Neural cell (in vitro differentiated cells): Measurements from ENCODE around the gene NCLN. TPM values are rescaled to one million over a fixed set of nuclear protein-coding genes. Genes with fewer than 3 reads are reported as not detected.

Experiments
- H2AFZ ChIP-seq: fragments of 200-600, 300-800 bp; sonication (generic), shearing (Covaris generic); 2 replicates; pipeline ENCODE4 v1.6.0; 2014; ENCODE audit warnings: low read depth, mild to moderate bottlenecking, antibody characterized with exemption, low read length, moderate library complexity
- H3F3A ChIP-seq: fragments of 200-600 bp; shearing (Covaris generic); 2 replicates; pipeline ENCODE4 v1.6.1; 2016; ENCODE audit warnings: mild to moderate bottlenecking, moderate library complexity, mixed read lengths, antibody characterized with exemption, low read length; ENCODE audit not compliant: insufficient read depth, poor library complexity, severe bottlenecking
- H3K27ac ChIP-seq: fragments of 200-600, 300-800 bp; sonication (generic), shearing (Covaris generic); 2 replicates; pipeline ENCODE4 v1.5.1; 2014; ENCODE audit warnings: mild to moderate bottlenecking, low read length, moderate library complexity
- H3K27me3 ChIP-seq: fragments of 300-800, 200-600 bp; sonication (generic), shearing (Covaris generic); 2 replicates; pipeline ENCODE4 v1.6.0; 2014; ENCODE audit warnings: mild to moderate bottlenecking, low read depth, low read length, moderate library complexity; ENCODE audit not compliant: insufficient read depth
- H3K36me3 ChIP-seq: fragments of 300-800, 200-600 bp; sonication (generic), shearing (Covaris generic); 2 replicates; pipeline ENCODE4 v1.5.1; 2014; ENCODE audit warnings: mild to moderate bottlenecking, antibody characterized with exemption, low read length, moderate library complexity; ENCODE audit not compliant: insufficient read depth
- H3K4me2 ChIP-seq: fragments of 300-800, 200-600 bp; sonication (generic), shearing (Covaris generic); 2 replicates; pipeline ENCODE4 v1.6.0; 2014; ENCODE audit warnings: mild to moderate bottlenecking, low read length
- H3K4me3 ChIP-seq: fragments of 300-800, 200-600 bp; sonication (generic), shearing (Covaris generic); 2 replicates; pipeline ENCODE4 v1.5.1; 2014; ENCODE audit warnings: mild to moderate bottlenecking, low read length, moderate library complexity
- H3K79me2 ChIP-seq: fragments of 200-600 bp; shearing (Covaris generic); replicated peaks from 2 replicates; pipeline ENCODE4 v1.6.0; 2014; ENCODE audit warnings: mild to moderate bottlenecking, low read length, moderate library complexity; ENCODE audit not compliant: insufficient read depth
- H3K9ac ChIP-seq: fragments of 300-800, 200-600 bp; sonication (generic), shearing (Covaris generic); 2 replicates; pipeline ENCODE4 v1.6.1; 2016; ENCODE audit warnings: mild to moderate bottlenecking, low read length, mixed read lengths
- H3K9me2 ChIP-seq: fragments of 200-600 bp; shearing (Covaris generic); 2 replicates; pipeline ENCODE4 v1.6.1; 2016; ENCODE audit warnings: mild to moderate bottlenecking, low read length, mixed read lengths; ENCODE audit not compliant: insufficient read depth
- H3K9me3 ChIP-seq: fragments of 200-600, 300-800 bp; sonication (generic), shearing (Covaris generic); 2 replicates; pipeline ENCODE4 v1.6.1; 2016; ENCODE audit warnings: mild to moderate bottlenecking, mixed run types, low read length, moderate library complexity, mixed read lengths
- H4K20me1 ChIP-seq: fragments of 200-600 bp; shearing (Covaris generic); 2 replicates; pipeline ENCODE4 v1.6.1; 2016; ENCODE audit warnings: mild to moderate bottlenecking, mixed run types; ENCODE audit not compliant: insufficient read depth
- CTCF ChIP-seq: fragments of 450-650 bp; IDR thresholded peaks from 2 replicates; pipeline ENCODE4 v1.5.1; 2014; ENCODE audit warnings: antibody characterized with exemption, mild to moderate bottlenecking, moderate library complexity; ENCODE audit not compliant: poor library complexity, severe bottlenecking
- EP300 ChIP-seq: fragments of 450-650 bp; conservative IDR thresholded peaks from 2 replicates; pipeline ENCODE4 v1.6.1; 2014; ENCODE audit warnings: antibody characterized with exemption, mild to moderate bottlenecking, moderate library complexity; ENCODE audit not compliant: poor library complexity, severe bottlenecking
- EZH2 ChIP-seq: fragments of 200-600, 300-800 bp; shearing (Covaris generic), sonication (generic); IDR thresholded peaks from 2 replicates; pipeline ENCODE4 v1.6.1; 2014; ENCODE audit warnings: antibody characterized with exemption, low read length, borderline replicate concordance, mild to moderate bottlenecking; ENCODE audit not compliant: insufficient read depth, poor library complexity, severe bottlenecking
- MXI1 ChIP-seq: fragments of 450-650 bp; conservative IDR thresholded peaks from 2 replicates; pipeline ENCODE4 v1.6.1; 2014; ENCODE audit warnings: antibody characterized with exemption, mild to moderate bottlenecking; ENCODE audit not compliant: poor library complexity, severe bottlenecking
- POLR2AphosphoS5 ChIP-seq: IDR thresholded peaks from 2 replicates; pipeline ENCODE4 v1.6.1; 2012
- RAD21 ChIP-seq: fragments of 450-650 bp; conservative IDR thresholded peaks from 2 replicates; pipeline ENCODE4 v1.6.1; 2014; ENCODE audit warnings: antibody characterized with exemption, mild to moderate bottlenecking, moderate library complexity
- REST ChIP-seq: IDR thresholded peaks from 2 replicates; pipeline ENCODE4 v1.6.1; 2012; ENCODE audit warnings: borderline replicate concordance
- SMC3 ChIP-seq: fragments of 450-650 bp; conservative IDR thresholded peaks from 2 replicates; pipeline ENCODE4 v1.6.1; 2014; ENCODE audit warnings: antibody characterized with exemption, mild to moderate bottlenecking, moderate library complexity; ENCODE audit not compliant: poor library complexity
- TAF1 ChIP-seq: IDR thresholded peaks from 2 replicates; pipeline ENCODE4 v1.6.1; 2012; ENCODE audit warnings: low read depth
- polyA plus RNA-seq: library from polyadenylated mRNA; depleted of rRNA; stranded (reverse); fragments of >200 nt; gene quantifications from 2 replicates; pipeline ENCODE4 v1.2.3, GENCODE V29; 2014

The NCLN gene
- polyA plus RNA-seq, 1 donor from 2014 or later: 23.5 TPM

GRCh38 chr19:3251229-3251628 lies 65.5 kb downstream of the NCLN start:
- Histone ChIP-seq H3K36me3 (peaks cover 16% of the 10 kb centered on the region), H3K4me2 (no peak overlapping the region), H3K27me3 (no peaks in the 10 kb centered on the region), H3K4me3 (no peak overlapping the region), H3K9me2 (no peaks in the 10 kb centered on the region), H3K79me2 (peaks cover 9% of the 10 kb centered on the region), H3K9me3 (no peaks in the 10 kb centered on the region), H3K27ac (no peak overlapping the region), H3K9ac (no peak overlapping the region), H4K20me1 (no peaks in the 10 kb centered on the region), H2AFZ (no peak overlapping the region), H3F3A (no peaks in the 10 kb centered on the region)
- TF ChIP-seq MXI1 (no peak), SMC3 (no peak), TAF1 (no peak), EZH2 (no peak), RAD21 (no peak), CTCF (no peak), REST (no peak), EP300 (no peak), POLR2AphosphoS5 (no peak)

DNA sequence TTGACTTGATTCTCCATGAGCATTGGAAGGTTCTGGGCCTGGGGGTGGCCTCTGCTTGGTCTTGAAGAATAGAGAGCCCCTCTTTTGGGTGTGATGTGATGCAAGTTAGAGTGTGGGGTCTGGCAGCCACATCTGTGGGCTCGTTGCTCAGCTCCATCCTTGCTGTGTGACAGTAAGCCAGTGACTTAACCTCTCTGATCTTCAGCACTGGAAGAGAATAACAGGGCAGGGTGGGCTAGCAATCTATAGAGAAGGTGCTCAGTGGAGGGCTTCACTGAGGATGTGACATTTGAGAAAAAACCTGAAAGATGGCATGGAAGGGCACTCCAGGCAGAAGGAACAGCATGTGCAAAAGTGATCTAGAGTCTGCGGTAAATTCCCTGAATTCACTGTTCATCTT lies 66.9 kb downstream of the NCLN start:
- Histone ChIP-seq H3K27me3 (no peaks in the 10 kb centered on the region), H3F3A (no peaks in the 10 kb centered on the region), H3K9me2 (no peaks in the 10 kb centered on the region), H3K36me3 (peaks cover 16% of the 10 kb centered on the region), H3K79me2 (peaks cover 9% of the 10 kb centered on the region), H2AFZ (no peak overlapping the region), H3K4me2 (no peak overlapping the region), H4K20me1 (no peaks in the 10 kb centered on the region), H3K9ac (no peak overlapping the region), H3K27ac (no peak overlapping the region), H3K4me3 (no peak overlapping the region), H3K9me3 (no peaks in the 10 kb centered on the region)
- TF ChIP-seq EZH2: no peak
- TF ChIP-seq RAD21: no peak
- TF ChIP-seq REST: no peak
- TF ChIP-seq CTCF: no peak
- no peak for TF ChIP-seq EP300
- no peak for TF ChIP-seq SMC3
- TF ChIP-seq POLR2AphosphoS5: no peak
- TF ChIP-seq MXI1: no peak
- no peak for TF ChIP-seq TAF1
